IMR-90 (cell line): ENCODE data around the gene ETS1. TPM values are rescaled to one million over a fixed set of nuclear protein-coding genes. Genes with fewer than 3 reads are reported as not detected.

Source experiments
- ATAC-seq: fragments of 200-7000 bp; cut with Tn5 transposase; 2 replicates; pipeline ENCODE4 v1.9.1; 2020; ENCODE audit warnings: low read depth, mild to moderate bottlenecking, moderate library complexity
- BruUV-seq: library from RNA; stranded (reverse); fragments of 400-500 nt; replicated peaks from 2 replicates; lab custom pipeline; 2021; lab: Mats Ljungman, UMichigan
- CTCF ChIA-PET: fragments of 300-600 bp; formaldehyde crosslinking; extraction: SDS; loops from one replicate; lab custom pipeline; 2021; ENCODE audit warnings: antibody characterized with exemption; lab: Yijun Ruan, JAX
- POLR2A ChIA-PET: fragments of 300-600 bp; sonication (Branson Sonifier 250); formaldehyde crosslinking; loops from one replicate; lab custom pipeline; 2022; ENCODE audit warnings: antibody characterized with exemption; ENCODE audit not compliant: unreplicated experiment; lab: Charles Lee
- DNase-seq: peaks from one replicate; pipeline ENCODE4 v3.0.0; 2013
- H2AFZ ChIP-seq: replicated peaks from 2 replicates; pipeline ENCODE3; 2013; ENCODE audit warnings: low read length, mild to moderate bottlenecking; ENCODE audit not compliant: poor library complexity
- H2AK5ac ChIP-seq: 2 replicates; pipeline ENCODE4 v1.6.1; 2013; ENCODE audit warnings: low read depth, low read length, inconsistent platforms
- H2AK9ac ChIP-seq: replicated peaks from 2 replicates; pipeline ENCODE3; 2013; ENCODE audit warnings: mild to moderate bottlenecking, low read depth, low read length, moderate library complexity; ENCODE audit not compliant: poor library complexity
- H2BK120ac ChIP-seq: 2 replicates; pipeline ENCODE4 v1.6.1; 2013; ENCODE audit warnings: low read depth, low read length, inconsistent platforms
- H2BK15ac ChIP-seq: 3 replicates; pipeline ENCODE4 v1.6.1; 2013; ENCODE audit warnings: low read depth, low read length, inconsistent platforms
- H2BK20ac ChIP-seq: 2 replicates; pipeline ENCODE4 v1.6.1; 2013; ENCODE audit warnings: low read depth, mild to moderate bottlenecking, inconsistent platforms, low read length, moderate library complexity
- H2BK5ac ChIP-seq: 2 replicates; pipeline ENCODE4 v1.6.1; 2013; ENCODE audit warnings: mild to moderate bottlenecking, low read depth, low read length, inconsistent platforms; ENCODE audit not compliant: poor library complexity, severe bottlenecking
- H3K14ac ChIP-seq: replicated peaks from 2 replicates; pipeline ENCODE4 v1.6.1; 2013; ENCODE audit warnings: low read depth, low read length, inconsistent platforms
- H3K18ac ChIP-seq: 2 replicates; pipeline ENCODE4 v1.6.1; 2013; ENCODE audit warnings: low read depth, low read length, control low read depth
- H3K23ac ChIP-seq: 2 replicates; pipeline ENCODE4 v1.6.1; 2013; ENCODE audit warnings: low read depth, low read length, inconsistent platforms
- H3K27ac ChIP-seq: 2 replicates; pipeline ENCODE4 v1.5.1; 2013; ENCODE audit warnings: mild to moderate bottlenecking, control low read depth, low read length; ENCODE audit not compliant: insufficient read depth
- H3K27me3 ChIP-seq: 2 replicates; pipeline ENCODE4 v1.6.1; 2013; ENCODE audit warnings: low read length; ENCODE audit not compliant: control insufficient read depth, insufficient read depth
- H3K36me3 ChIP-seq: 2 replicates; pipeline ENCODE4 v1.6.1; 2013; ENCODE audit warnings: low read length, mixed read lengths; ENCODE audit not compliant: control insufficient read depth, insufficient read depth
- H3K4ac ChIP-seq: 2 replicates; pipeline ENCODE4 v1.6.1; 2013; ENCODE audit warnings: low read depth, low read length, inconsistent platforms
- H3K4me1 ChIP-seq: 2 replicates; pipeline ENCODE4 v1.6.1; 2013; ENCODE audit warnings: low read length, mixed read lengths; ENCODE audit not compliant: control insufficient read depth, insufficient read depth
- H3K4me2 ChIP-seq: 2 replicates; pipeline ENCODE4 v1.6.1; 2013; ENCODE audit warnings: low read depth, mild to moderate bottlenecking, control low read depth, low read length, moderate library complexity
- H3K4me3 ChIP-seq: 2 replicates; pipeline ENCODE4 v1.5.1; 2013; ENCODE audit warnings: low read depth, mild to moderate bottlenecking, control low read depth, low read length, moderate library complexity; ENCODE audit not compliant: insufficient read depth
- H3K56ac ChIP-seq: 2 replicates; pipeline ENCODE4 v1.6.1; 2013; ENCODE audit warnings: low read length, inconsistent platforms; ENCODE audit not compliant: insufficient read depth; ENCODE audit errors: extremely low read depth
- H3K79me1 ChIP-seq, 2 experiments: 2 replicates each; pipeline ENCODE4 v1.6.1; 2013; ENCODE audit warnings: low read length in 2 of 2, inconsistent platforms in 1 of 2, low read depth in 1 of 2
- H3K9ac ChIP-seq: 2 replicates; pipeline ENCODE4 v1.6.1; 2013; ENCODE audit warnings: low read depth, low read length, control low read depth
- H3K9me1 ChIP-seq: 2 replicates; pipeline ENCODE4 v1.6.1; 2013; ENCODE audit warnings: low read length, inconsistent platforms; ENCODE audit not compliant: insufficient read depth
- H3K9me3 ChIP-seq: 2 replicates; pipeline ENCODE4 v1.6.1; 2013; ENCODE audit warnings: low read length; ENCODE audit not compliant: control insufficient read depth, insufficient read depth
- H4K20me1 ChIP-seq: 2 replicates; pipeline ENCODE4 v1.6.1; 2013; ENCODE audit warnings: low read length, inconsistent platforms; ENCODE audit not compliant: insufficient read depth
- H4K5ac ChIP-seq: 2 replicates; pipeline ENCODE4 v1.6.1; 2013; ENCODE audit warnings: mild to moderate bottlenecking, low read depth, low read length, control low read depth
- H4K8ac ChIP-seq, 2 experiments: 2 replicates each; pipeline ENCODE4 v1.6.1; 2013; ENCODE audit warnings: low read depth in 2 of 2, low read length in 2 of 2, control low read depth in 1 of 2, inconsistent platforms in 1 of 2
- H4K91ac ChIP-seq: 2 replicates; pipeline ENCODE4 v1.6.1; 2013; ENCODE audit warnings: low read depth, low read length, inconsistent platforms; ENCODE audit not compliant: insufficient read depth
- BHLHE40 ChIP-seq: fragments of 150-350 bp; IDR thresholded peaks from 2 replicates; pipeline ENCODE4 v1.6.1; 2016; ENCODE audit warnings: mild to moderate bottlenecking, low read depth, low read length
- CEBPB ChIP-seq: IDR thresholded peaks from 2 replicates; pipeline ENCODE4 v1.6.1; 2012; ENCODE audit warnings: low read depth, low read length, improper control_type of control experiment
- CHD1 ChIP-seq: IDR thresholded peaks from 2 replicates; pipeline ENCODE4 v1.6.1; 2012; ENCODE audit warnings: low read depth, low read length, improper control_type of control experiment
- FOS ChIP-seq: fragments of 150-350 bp; IDR thresholded peaks from 2 replicates; pipeline ENCODE4 v1.6.1; 2016; ENCODE audit warnings: low read depth, low read length
- MAFK ChIP-seq: IDR thresholded peaks from 2 replicates; pipeline ENCODE4 v1.6.1; 2012; ENCODE audit warnings: low read depth, low read length, improper control_type of control experiment
- MAZ ChIP-seq: IDR thresholded peaks from 2 replicates; pipeline ENCODE4 v1.6.1; 2012; ENCODE audit warnings: low read depth, mild to moderate bottlenecking, low read length, improper control_type of control experiment, moderate library complexity, borderline replicate concordance
- MXI1 ChIP-seq: IDR thresholded peaks from 2 replicates; pipeline ENCODE4 v1.6.1; 2012; ENCODE audit warnings: low read depth, mild to moderate bottlenecking, low read length, moderate library complexity, borderline replicate concordance
- NFE2L2 ChIP-seq: fragments of 150-350 bp; IDR thresholded peaks from 2 replicates; pipeline ENCODE4 v1.6.1; 2016; ENCODE audit warnings: low read depth, mild to moderate bottlenecking, low read length
- POLR2A ChIP-seq: IDR thresholded peaks from 2 replicates; pipeline ENCODE4 v1.6.1; 2012; ENCODE audit warnings: mild to moderate bottlenecking, low read depth, low read length
- RAD21 ChIP-seq: IDR thresholded peaks from 2 replicates; pipeline ENCODE4 v1.6.1; 2012; ENCODE audit warnings: low read length, improper control_type of control experiment
- RCOR1 ChIP-seq: IDR thresholded peaks from 2 replicates; pipeline ENCODE4 v1.6.1; 2012; ENCODE audit warnings: mild to moderate bottlenecking, low read length, improper control_type of control experiment; ENCODE audit not compliant: insufficient replicate concordance
- RFX5 ChIP-seq: IDR thresholded peaks from 2 replicates; pipeline ENCODE4 v1.8.0; 2012; ENCODE audit warnings: low read depth, mild to moderate bottlenecking, low read length, moderate library complexity
- SMC3 ChIP-seq: fragments of 150-350 bp; IDR thresholded peaks from 2 replicates; pipeline ENCODE4 v1.6.1; 2016; ENCODE audit warnings: low read depth, mild to moderate bottlenecking, antibody characterized with exemption, low read length, moderate library complexity
- dilution Hi-C: fragments of 300-500 bp; cut with HindIII; formaldehyde crosslinking; loops from one replicate; pipeline ENCODE4 v1.14.3; 2018; ENCODE audit warnings: low sequenced_read_pairs; ENCODE audit not compliant: unreplicated experiment
- in situ Hi-C: fragments of 300-500 bp; cut with MboI; formaldehyde crosslinking; loops from 3 replicates; pipeline ENCODE4 v1.14.3; 2019; ENCODE audit warnings: low sequenced_read_pairs, inconsistent platforms, mixed read lengths
- intact Hi-C: fragments of 100-400 bp; cut with micrococcal nuclease; formaldehyde crosslinking; loops from 2 replicates; pipeline ENCODE4 v1.10.0; 2022
- polyA plus RNA-seq, 3 experiments: library from polyadenylated mRNA; depleted of rRNA; stranded (reverse); fragments of >200 nt; gene quantifications; 2 replicates each; pipeline ENCODE4 v1.2.3, GENCODE V29; 2012; ENCODE audit warnings: low replicate concordance in 1 of 3
- total RNA-seq: library from RNA; depleted of rRNA; stranded (reverse); fragments of >200 nt; gene quantifications from 2 replicates; pipeline ENCODE4 v1.2.3, GENCODE V29; 2012
- TF ChIP-seq, protein P1 (sequence below): fragments of 150-350 bp; IDR thresholded peaks from 2 replicates; pipeline ENCODE4 v1.6.1; 2017; ENCODE audit warnings: mild to moderate bottlenecking, antibody characterized with exemption, low read length, low read depth
- TF ChIP-seq, protein P2 (sequence below): fragments of 150-350 bp; IDR thresholded peaks from 2 replicates; pipeline ENCODE4 v1.6.1; 2016; ENCODE audit warnings: low read depth, mild to moderate bottlenecking, low read length, moderate library complexity, borderline replicate concordance
- TF ChIP-seq, protein P3 (sequence below): conservative IDR thresholded peaks from 2 replicates; pipeline ENCODE4 v1.5.1; 2012; ENCODE audit warnings: mild to moderate bottlenecking, low read depth, low read length, improper control_type of control experiment

Gene ETS1
- total and polyA plus RNA-seq, 2 of the 4 experiments (the other 2 are of a cell fraction): 41.2 to 56.3 TPM

DNA sequence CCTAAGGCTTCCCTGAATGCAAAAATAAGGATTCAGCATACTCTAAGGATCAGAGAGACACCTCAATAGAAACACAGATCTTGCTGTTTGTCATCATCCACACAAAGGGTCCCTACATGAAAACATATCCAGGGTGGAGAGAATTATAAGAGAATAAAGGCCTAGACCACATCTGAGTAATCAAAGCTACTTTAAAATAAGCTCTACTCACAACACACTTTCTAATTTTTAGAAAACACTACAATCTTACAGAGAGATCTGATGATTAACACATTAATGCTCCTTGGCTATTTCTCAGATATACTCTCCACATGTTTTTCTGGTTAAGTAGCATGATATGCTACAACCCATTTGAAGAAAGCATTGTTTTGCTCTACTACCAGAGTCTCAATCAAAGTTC is 108.2 kb downstream of the ETS1 start:
- ATAC-seq: no peak
- Histone ChIP-seq H3K14ac (no peak overlapping the region), H2BK120ac (no peak overlapping the region), H4K5ac (no peak overlapping the region), H2AK5ac (no peak overlapping the region), H3K23ac (no peak overlapping the region; the same call in 1 of the 2 replicates), H3K4me3 (no peak overlapping the region), H4K20me1 (peaks cover 50% of the 10 kb centered on the region), H2AFZ (no peak overlapping the region), H2BK20ac (no peak overlapping the region), H3K36me3 (peaks cover 35% of the 10 kb centered on the region), H4K91ac (no peak overlapping the region), H2BK5ac (peak overlapping the region; percentile 44), H2AK9ac (no peak overlapping the region), H3K27me3 (no peaks in the 10 kb centered on the region), H3K4ac (no peak overlapping the region), H2BK15ac (no peak overlapping the region), H3K4me2 (no peak overlapping the region; the same call in 1 of the 2 replicates), H3K9me1 (peaks cover 29% of the 10 kb centered on the region), H3K18ac (peak overlapping the region; percentile 33; the same call in 1 of the 2 replicates), H3K56ac (no peak overlapping the region), H3K9ac (no peak overlapping the region), H3K79me1 (peaks cover 58 to 90% of the 10 kb centered on the region in 2 experiments), H3K9me3 (no peaks in the 10 kb centered on the region), H4K8ac (no peak overlapping the region), H3K27ac (no peak overlapping the region), H3K4me1 (peaks cover 28% of the 10 kb centered on the region)
- dilution Hi-C loops (no loop called here), intact Hi-C loops (no loop called here), in situ Hi-C loops (no loop called here)
- POLR2A ChIA-PET: no interaction called here
- no TSS peak for BruUV-seq
- CTCF ChIA-PET: no interaction called here
- DNase-seq: no peak
- TF ChIP-seq, protein P1, sequence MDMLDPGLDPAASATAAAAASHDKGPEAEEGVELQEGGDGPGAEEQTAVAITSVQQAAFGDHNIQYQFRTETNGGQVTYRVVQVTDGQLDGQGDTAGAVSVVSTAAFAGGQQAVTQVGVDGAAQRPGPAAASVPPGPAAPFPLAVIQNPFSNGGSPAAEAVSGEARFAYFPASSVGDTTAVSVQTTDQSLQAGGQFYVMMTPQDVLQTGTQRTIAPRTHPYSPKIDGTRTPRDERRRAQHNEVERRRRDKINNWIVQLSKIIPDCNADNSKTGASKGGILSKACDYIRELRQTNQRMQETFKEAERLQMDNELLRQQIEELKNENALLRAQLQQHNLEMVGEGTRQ: no peak
- TF ChIP-seq MXI1 (no peak), POLR2A (no peak), RFX5 (no peak), MAZ (no peak), NFE2L2 (no peak), CHD1 (no peak), FOS (no peak), BHLHE40 (no peak), MAFK (no peak), CEBPB (no peak), SMC3 (no peak), RAD21 (no peak), RCOR1 (no peak)
- TF ChIP-seq, protein P2, sequence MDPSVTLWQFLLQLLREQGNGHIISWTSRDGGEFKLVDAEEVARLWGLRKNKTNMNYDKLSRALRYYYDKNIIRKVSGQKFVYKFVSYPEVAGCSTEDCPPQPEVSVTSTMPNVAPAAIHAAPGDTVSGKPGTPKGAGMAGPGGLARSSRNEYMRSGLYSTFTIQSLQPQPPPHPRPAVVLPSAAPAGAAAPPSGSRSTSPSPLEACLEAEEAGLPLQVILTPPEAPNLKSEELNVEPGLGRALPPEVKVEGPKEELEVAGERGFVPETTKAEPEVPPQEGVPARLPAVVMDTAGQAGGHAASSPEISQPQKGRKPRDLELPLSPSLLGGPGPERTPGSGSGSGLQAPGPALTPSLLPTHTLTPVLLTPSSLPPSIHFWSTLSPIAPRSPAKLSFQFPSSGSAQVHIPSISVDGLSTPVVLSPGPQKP: no peak
- TF ChIP-seq, protein P3, sequence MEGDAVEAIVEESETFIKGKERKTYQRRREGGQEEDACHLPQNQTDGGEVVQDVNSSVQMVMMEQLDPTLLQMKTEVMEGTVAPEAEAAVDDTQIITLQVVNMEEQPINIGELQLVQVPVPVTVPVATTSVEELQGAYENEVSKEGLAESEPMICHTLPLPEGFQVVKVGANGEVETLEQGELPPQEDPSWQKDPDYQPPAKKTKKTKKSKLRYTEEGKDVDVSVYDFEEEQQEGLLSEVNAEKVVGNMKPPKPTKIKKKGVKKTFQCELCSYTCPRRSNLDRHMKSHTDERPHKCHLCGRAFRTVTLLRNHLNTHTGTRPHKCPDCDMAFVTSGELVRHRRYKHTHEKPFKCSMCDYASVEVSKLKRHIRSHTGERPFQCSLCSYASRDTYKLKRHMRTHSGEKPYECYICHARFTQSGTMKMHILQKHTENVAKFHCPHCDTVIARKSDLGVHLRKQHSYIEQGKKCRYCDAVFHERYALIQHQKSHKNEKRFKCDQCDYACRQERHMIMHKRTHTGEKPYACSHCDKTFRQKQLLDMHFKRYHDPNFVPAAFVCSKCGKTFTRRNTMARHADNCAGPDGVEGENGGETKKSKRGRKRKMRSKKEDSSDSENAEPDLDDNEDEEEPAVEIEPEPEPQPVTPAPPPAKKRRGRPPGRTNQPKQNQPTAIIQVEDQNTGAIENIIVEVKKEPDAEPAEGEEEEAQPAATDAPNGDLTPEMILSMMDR: no peak
